ENCODE results near the gene DPP6. TPM values are rescaled to one million over a fixed set of nuclear protein-coding genes. Genes with fewer than 3 reads are reported as not detected.

DPP6 gene
- total RNA-seq, 4 donors from 2014 or later: 13.4 to 33.2 (median 26.8) TPM

DNA sequence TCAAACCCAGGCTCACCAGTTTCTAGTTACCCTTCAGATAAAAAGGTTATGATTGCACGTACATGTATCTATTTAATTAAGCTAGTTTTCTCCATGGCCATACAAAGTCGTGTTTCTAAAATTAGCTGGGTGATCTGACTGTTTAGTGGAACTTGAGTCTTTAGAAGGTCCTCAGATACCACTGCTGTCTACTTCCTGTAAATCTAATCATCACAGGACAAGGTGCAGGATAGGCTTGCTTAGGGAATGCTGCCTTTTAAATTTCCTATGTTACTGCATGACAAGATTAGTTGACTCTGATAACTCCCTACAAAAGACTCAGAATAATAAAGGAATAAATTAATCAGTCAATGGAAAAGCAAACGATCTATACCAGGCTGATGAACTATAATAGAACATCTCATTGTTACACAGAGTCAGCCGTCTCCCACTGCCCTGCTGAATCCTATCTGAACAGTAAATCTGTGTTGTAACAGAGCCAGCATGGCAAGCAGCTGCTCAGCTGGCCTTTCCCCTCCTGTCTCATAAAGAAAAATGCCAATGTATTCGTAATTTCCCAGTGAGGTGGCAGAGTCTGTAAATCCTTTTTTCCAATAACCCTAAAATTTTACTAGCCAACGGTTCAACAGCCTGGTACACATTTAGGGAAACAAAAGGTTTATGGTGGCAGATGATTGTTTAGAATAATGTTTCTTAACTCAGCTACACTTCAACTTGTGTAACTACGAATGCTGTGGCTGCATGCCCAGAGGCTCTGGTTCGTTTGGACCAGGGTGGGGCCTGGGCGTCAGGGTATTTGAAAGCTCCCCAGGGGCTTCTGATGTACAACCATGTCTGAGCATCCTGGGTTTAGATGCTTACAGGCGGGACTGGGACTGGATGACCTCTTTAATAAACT lies 632.7 kb downstream of the DPP6 start:
- WGBS: 43% methylated on average over 10 of the region's 10 CpGs
- DNase-seq (ENCODE audit: extremely low spot score): no peak
- Histone ChIP-seq H3K27me3 (no peaks in the 10 kb centered on the region), H3K36me3 (no peaks in the 10 kb centered on the region), H3K27ac (replicated peaks in 1 of 4) (no peak overlapping the region), H3K9me3 (no peaks in the 10 kb centered on the region), H3K4me1 (peaks cover 0 to 12% (median 3%) of the 10 kb centered on the region in 4 donors), H3K4me3 (no peak overlapping the region)
- intact Hi-C loops (cut with DNase I): no loop called here
- TF ChIP-seq POLR2A (IDR thresholded peaks at IDR 0.05; ENCODE audit: low read depth) (no peak), POLR2AphosphoS5 (IDR thresholded peaks at IDR 0.05) (no peak), CTCF (IDR thresholded peaks at IDR 0.05) (no peak), EP300 (IDR thresholded peaks at IDR 0.05) (no peak)

- intact Hi-C loops (cut with DNase I): no loop called here
- TF ChIP-seq POLR2A (IDR thresholded peaks at IDR 0.05; ENCODE audit: low read depth): no peak
- no peak for TF ChIP-seq CTCF (IDR thresholded peaks at IDR 0.05)
- TF ChIP-seq EP300 (IDR thresholded peaks at IDR 0.05): no peak
- no peak for TF ChIP-seq POLR2AphosphoS5 (IDR thresholded peaks at IDR 0.05)
- Histone ChIP-seq H3K4me3 (no peak overlapping the region), H3K27me3 (no peaks in the 10 kb centered on the region), H3K4me1 (peaks cover 0 to 12% (median 3%) of the 10 kb centered on the region in 4 donors), H3K27ac (replicated peaks in 1 of 4) (no peak overlapping the region), H3K36me3 (no peaks in the 10 kb centered on the region), H3K9me3 (no peaks in the 10 kb centered on the region)
- DNase-seq (ENCODE audit: extremely low spot score): no peak
- WGBS: 31% methylated on average over 1 of the region's 1 CpG
Measured at GRCh38 chr7:154685564-154685901, 633.3 kb downstream of the DPP6 start.

- no peak for DNase-seq (ENCODE audit: extremely low spot score)
- H3K27me3 ChIP-seq: no peaks in the 10 kb centered on the region
- WGBS: 58% methylated on average over 4 of the region's 4 CpGs
- no peaks in the 10 kb centered on the region for H3K9me3 ChIP-seq
- no peak for TF ChIP-seq EP300 (IDR thresholded peaks at IDR 0.05)
- no peak for TF ChIP-seq CTCF (IDR thresholded peaks at IDR 0.05)
- no peak for TF ChIP-seq POLR2A (IDR thresholded peaks at IDR 0.05; ENCODE audit: low read depth)
- TF ChIP-seq POLR2AphosphoS5 (IDR thresholded peaks at IDR 0.05): no peak
- H3K4me3 ChIP-seq: no peak overlapping the region
- H3K4me1 ChIP-seq: peaks cover 0 to 12% (median 3%) of the 10 kb centered on the region in 4 donors
- no peaks in the 10 kb centered on the region for H3K36me3 ChIP-seq
- no peak overlapping the region for H3K27ac ChIP-seq (replicated peaks in 1 of 4)
- intact Hi-C loops (cut with DNase I): no loop called here
Measured at GRCh38 chr7:154686305-154686704, 634.1 kb downstream of the DPP6 start.

DNA sequence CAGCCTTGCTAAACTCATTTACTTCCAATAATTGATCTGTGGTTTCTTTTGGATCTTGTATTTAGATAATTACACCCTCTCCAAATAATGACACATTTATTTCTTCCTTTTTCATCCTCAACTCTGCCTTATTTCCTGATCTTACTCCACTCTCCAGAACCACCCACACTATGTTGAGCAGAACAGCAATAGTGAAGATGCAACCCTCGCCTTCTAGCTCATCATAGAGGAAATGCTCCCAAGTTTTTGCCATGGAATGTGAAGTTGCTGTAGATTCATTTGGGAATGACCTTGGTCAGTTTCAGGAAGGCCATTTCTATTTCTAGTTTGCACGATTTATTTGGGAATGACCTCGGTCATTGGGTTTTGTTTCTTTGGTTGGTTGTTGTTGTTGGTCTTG lies 636.8 kb downstream of the DPP6 start:
- DNase-seq (ENCODE audit: extremely low spot score): no peak
- H3K27ac ChIP-seq (replicated peaks in 1 of 4): no peak overlapping the region
- TF ChIP-seq POLR2AphosphoS5 (IDR thresholded peaks at IDR 0.05): no peak
- TF ChIP-seq CTCF (IDR thresholded peaks at IDR 0.05): no peak
- TF ChIP-seq POLR2A (IDR thresholded peaks at IDR 0.05; ENCODE audit: low read depth): no peak
- TF ChIP-seq EP300 (IDR thresholded peaks at IDR 0.05): no peak
- no peak overlapping the region for H3K4me3 ChIP-seq
- intact Hi-C loops (cut with DNase I): no loop called here
- no peaks in the 10 kb centered on the region for H3K9me3 ChIP-seq
- 79% methylated on average over 3 of the region's 3 CpGs for WGBS
- peaks cover 0 to 12% (median 3%) of the 10 kb centered on the region in 4 donors for H3K4me1 ChIP-seq
- H3K36me3 ChIP-seq: no peaks in the 10 kb centered on the region
- H3K27me3 ChIP-seq: no peaks in the 10 kb centered on the region
